Neural progenitor cell (in vitro differentiated cells): ENCODE measurements around the gene SLC7A7. TPM values are rescaled to one million over a fixed set of nuclear protein-coding genes. Genes with fewer than 3 reads are reported as not detected.

Experiments
- DNase-seq: peaks from one replicate; pipeline ENCODE4 v3.0.0-alpha.2; 2016; ENCODE audit warnings: low spot score
- H2AFZ ChIP-seq: fragments of 200-600 bp; sonication (generic); replicated peaks from 2 replicates; pipeline ENCODE4 v1.6.1; 2016; ENCODE audit warnings: antibody characterized with exemption
- H3F3A ChIP-seq: fragments of 200-600 bp; sonication (generic); 2 replicates; pipeline ENCODE4 v1.6.1; 2016; ENCODE audit warnings: antibody characterized with exemption, low read depth
- H3K27ac ChIP-seq: fragments of 200-600 bp; sonication (generic); 2 replicates; pipeline ENCODE4 v1.5.1; 2016; ENCODE audit warnings: mild to moderate bottlenecking
- H3K27me3 ChIP-seq: fragments of 200-600 bp; sonication (generic); 2 replicates; pipeline ENCODE4 v1.6.1; 2016; ENCODE audit warnings: mild to moderate bottlenecking, moderate library complexity
- H3K36me3 ChIP-seq: fragments of 200-600 bp; sonication (generic); 2 replicates; pipeline ENCODE4 v1.5.1; 2016
- H3K4me1 ChIP-seq: fragments of 200-600 bp; sonication (generic); 2 replicates; pipeline ENCODE4 v1.6.1; 2016; ENCODE audit warnings: mixed run types
- H3K4me2 ChIP-seq: fragments of 200-600 bp; sonication (generic); 2 replicates; pipeline ENCODE4 v1.6.1; 2016
- H3K4me3 ChIP-seq: fragments of 200-600 bp; sonication (generic); 2 replicates; pipeline ENCODE4 v1.5.1; 2016
- H3K79me2 ChIP-seq: fragments of 200-600 bp; sonication (generic); 2 replicates; pipeline ENCODE4 v1.6.1; 2016; ENCODE audit warnings: low read depth
- H3K9ac ChIP-seq: fragments of 200-600 bp; sonication (generic); 2 replicates; pipeline ENCODE4 v1.6.1; 2016
- H3K9me3 ChIP-seq: fragments of 200-600 bp; sonication (generic); 2 replicates; pipeline ENCODE4 v1.5.1; 2016; ENCODE audit warnings: low read depth
- H4K20me1 ChIP-seq: fragments of 200-600 bp; sonication (generic); 2 replicates; pipeline ENCODE4 v1.6.1; 2016; ENCODE audit warnings: low read depth
- H3K27ac Mint-ChIP-seq: 3 replicates; pipeline ENCODE4 v1.8.0; 2021; ENCODE audit warnings: mixed read lengths
- H3K27me3 Mint-ChIP-seq: 2 replicates; pipeline ENCODE4 v1.8.0; 2022; ENCODE audit warnings: low read depth, mild to moderate bottlenecking, inconsistent platforms, moderate library complexity, mixed read lengths; ENCODE audit not compliant: insufficient read depth
- H3K36me3 Mint-ChIP-seq: 3 replicates; pipeline ENCODE4 v1.8.0; 2021; ENCODE audit warnings: mixed read lengths
- H3K4me1 Mint-ChIP-seq: 3 replicates; pipeline ENCODE4 v1.8.0; 2021; ENCODE audit warnings: mixed read lengths
- H3K4me3 Mint-ChIP-seq: 3 replicates; pipeline ENCODE4 v1.8.0; 2021; ENCODE audit warnings: mild to moderate bottlenecking, moderate library complexity, mixed read lengths
- H3K9me3 Mint-ChIP-seq: 3 replicates; pipeline ENCODE4 v1.8.0; 2020; ENCODE audit warnings: mixed read lengths
- CTCF ChIP-seq: fragments of 200-600 bp; sonication (generic); IDR thresholded peaks from 2 replicates; pipeline ENCODE4 v1.5.1; 2017; ENCODE audit warnings: antibody characterized with exemption, mild to moderate bottlenecking
- EZH2 ChIP-seq: fragments of 200-600 bp; sonication (generic); IDR thresholded peaks from 2 replicates; pipeline ENCODE4 v1.6.1; 2017; ENCODE audit warnings: antibody characterized with exemption, mild to moderate bottlenecking, moderate library complexity
- EZH2phosphoT487 ChIP-seq: fragments of 200-600 bp; sonication (generic); IDR thresholded peaks from 2 replicates; pipeline ENCODE4 v1.6.1; 2017; ENCODE audit warnings: antibody characterized with exemption
- small RNA-seq: library from RNA; depleted of rRNA; stranded (forward); fragments of <200 nt; gene quantifications from one replicate; pipeline ENCODE3, GENCODE V24; 2015
- total RNA-seq: library from RNA; depleted of rRNA; stranded (reverse); fragments of >200 nt; gene quantifications from 2 replicates; pipeline ENCODE4 v1.2.3, GENCODE V29; 2015; ENCODE audit warnings: low replicate concordance

Gene SLC7A7
- total RNA-seq, 1 donor from 2014 or later = 5.6 TPM

- DNase-seq = no peak
- H3K27ac Mint-ChIP-seq = no peak overlapping the region
- H3K9ac ChIP-seq = no peak overlapping the region
- TF ChIP-seq EZH2 (no peak), EZH2phosphoT487 (no peak), CTCF (no peak)
- no peaks in the 10 kb centered on the region for H3K79me2 ChIP-seq
- no peaks in the 10 kb centered on the region for H3K36me3 Mint-ChIP-seq
- no peak overlapping the region for H2AFZ ChIP-seq
- no peaks in the 10 kb centered on the region for H4K20me1 ChIP-seq
- H3K4me1 ChIP-seq = peaks cover 9% of the 10 kb centered on the region
- no peak overlapping the region for H3K27ac ChIP-seq
- H3K27me3 Mint-ChIP-seq = peaks cover 7% of the 10 kb centered on the region
- H3K9me3 Mint-ChIP-seq = peaks cover 4% of the 10 kb centered on the region
- no peaks in the 10 kb centered on the region for H3K36me3 ChIP-seq
- no peaks in the 10 kb centered on the region for H3K9me3 ChIP-seq
- H3K4me3 ChIP-seq = no peak overlapping the region
- no peaks in the 10 kb centered on the region for H3F3A ChIP-seq
- H3K27me3 ChIP-seq = no peaks in the 10 kb centered on the region
- no peak overlapping the region for H3K4me3 Mint-ChIP-seq
- peaks cover 15% of the 10 kb centered on the region for H3K4me1 Mint-ChIP-seq
- H3K4me2 ChIP-seq = no peak overlapping the region
Observed at GRCh38 chr14:22723815-22724214, 91.4 kb downstream of the SLC7A7 start.

Small RNAs within 50 kb of the gene (small RNA-seq; reads per million reads assigned to genes)
- gene RF00019 = not detected
- not detected for gene RF00588

Other genes with a start within 250 kb of the SLC7A7 start
- gene DAD1, start 226.2 kb downstream of the SLC7A7 start, total RNA-seq = 166 and 185 TPM in 2 replicates
- 9.3 and 13.3 TPM in 2 replicates for gene ABHD4, start 217.1 kb downstream of the SLC7A7 start, total RNA-seq
- gene OR6J1, start 171.1 kb downstream of the SLC7A7 start, total RNA-seq = not detected in 2 replicates
- gene OXA1L, start 48.7 kb downstream of the SLC7A7 start, total RNA-seq = 101 and 116 TPM in 2 replicates
- 28.1 and 71.5 TPM in 2 replicates for gene MRPL52, start 14.5 kb upstream of the SLC7A7 start, total RNA-seq
- gene MMP14, start 21.1 kb upstream of the SLC7A7 start, total RNA-seq = 15.1 and 25.2 TPM in 2 replicates
- gene LRP10, start 56.3 kb upstream of the SLC7A7 start, total RNA-seq = 0.92 and 4.2 TPM in 2 replicates
- gene REM2, start 67.8 kb upstream of the SLC7A7 start, total RNA-seq = 1.7 and 3.3 TPM in 2 replicates
- 139 and 170 TPM in 2 replicates for gene RBM23, start 103.7 kb upstream of the SLC7A7 start, total RNA-seq
- 54.6 and 97.6 TPM in 2 replicates for gene PRMT5, start 113.9 kb upstream of the SLC7A7 start, total RNA-seq
- gene HAUS4, start 141.7 kb upstream of the SLC7A7 start, total RNA-seq = 93.3 and 103 TPM in 2 replicates
- gene AJUBA, start 167.1 kb upstream of the SLC7A7 start, total RNA-seq = 99.6 and 147 TPM in 2 replicates
- 8.2 and 11.0 TPM in 2 replicates for gene C14orf93, start 194.7 kb upstream of the SLC7A7 start, total RNA-seq
- 154 and 223 TPM in 2 replicates for gene PSMB5, start 219.5 kb upstream of the SLC7A7 start, total RNA-seq
- not detected in 2 replicates for gene PSMB11, start 226.8 kb upstream of the SLC7A7 start, total RNA-seq
- 15.0 and 35.9 TPM in 2 replicates for gene CDH24, start 242.1 kb upstream of the SLC7A7 start, total RNA-seq